Lower leg skin (tissue), 3 donors: ENCODE data around the gene DSP.

ENCODE experiments used
- CTCF ChIP-seq, 3 donors: fragments of 450-650 bp; IDR thresholded peaks; one replicate each; pipeline ENCODE4 v1.5.1; 2016; ENCODE audit warnings: antibody characterized with exemption in 3 of 3, mild to moderate bottlenecking in 3 of 3, moderate library complexity in 2 of 3
- POLR2A ChIP-seq, 2 donors: fragments of 450-650 bp; IDR thresholded peaks; one replicate each; pipeline ENCODE4 v1.6.1; 2016 to 2017; ENCODE audit warnings: antibody characterized with exemption in 2 of 2, mild to moderate bottlenecking in 1 of 2, moderate library complexity in 1 of 2

GRCh38 chr6:7493866-7494265, 47.6 kb upstream of the DSP start:
- TF ChIP-seq POLR2A (IDR thresholded peaks at IDR 0.05): no peak
- TF ChIP-seq CTCF (IDR thresholded peaks at IDR 0.05): no peak
